ENCODE measurements around the gene BCORL1.

BCORL1 gene

GRCh38 chrX:129963729-129964128, 18.7 kb upstream of the BCORL1 start:
- no peak for DNase-seq

- no peak for DNase-seq
Measured at GRCh38 chrX:129965166-129965565, 17.3 kb upstream of the BCORL1 start.

- no peak for DNase-seq
Measured at GRCh38 chrX:129968968-129969367, 13.5 kb upstream of the BCORL1 start.

- DNase-seq = no peak
Measured at GRCh38 chrX:129976441-129976840, 6.0 kb upstream of the BCORL1 start.

GRCh38 chrX:129979207-129979920, 3.1 kb upstream of the BCORL1 start:
- DNase-seq = no peak

GRCh38 chrX:129980001-129980401, 2.4 kb upstream of the BCORL1 start:
- DNase-seq = no peak

- no peak for DNase-seq
Measured at GRCh38 chrX:129980540-129981199, 1.8 kb upstream of the BCORL1 start.

- DNase-seq = no peak
Measured at GRCh38 chrX:129981200-129981553, 1.3 kb upstream of the BCORL1 start.

GRCh38 chrX:129981752-129982299, 609 bp upstream of the BCORL1 start:
- DNase-seq = no peak

- DNase-seq = no peak
Measured at GRCh38 chrX:129983575-129984110, 1.2 kb downstream of the BCORL1 start.

- no peak for DNase-seq
Measured at GRCh38 chrX:129984111-129984958, 1.9 kb downstream of the BCORL1 start.

GRCh38 chrX:129987871-129988270, 5.4 kb downstream of the BCORL1 start:
- no peak for DNase-seq

- DNase-seq = no peak
Measured at GRCh38 chrX:129992181-129992580, 9.7 kb downstream of the BCORL1 start.

GRCh38 chrX:129996120-129996519, 13.7 kb downstream of the BCORL1 start:
- DNase-seq = no peak

GRCh38 chrX:129997086-129997485, 14.7 kb downstream of the BCORL1 start:
- no peak for DNase-seq

GRCh38 chrX:129998021-129998420, 15.6 kb downstream of the BCORL1 start:
- DNase-seq = no peak

GRCh38 chrX:130001893-130002292, 19.5 kb downstream of the BCORL1 start:
- DNase-seq = no peak

GRCh38 chrX:130002541-130002940, 20.1 kb downstream of the BCORL1 start:
- no peak for DNase-seq

GRCh38 chrX:130005089-130005807, 22.8 kb downstream of the BCORL1 start:
- no peak for DNase-seq

GRCh38 chrX:130009658-130010223, 27.3 kb downstream of the BCORL1 start:
- no peak for DNase-seq

- no peak for DNase-seq
Measured at GRCh38 chrX:130012683-130013082, 30.2 kb downstream of the BCORL1 start.

- DNase-seq = no peak
Measured at GRCh38 chrX:130013661-130014060, 31.2 kb downstream of the BCORL1 start.
